Caco-2 (cell line): ENCODE data around the gene DGCR2. TPM values are rescaled to one million over a fixed set of nuclear protein-coding genes. Genes with fewer than 3 reads are reported as not detected.

Source experiments
- BruUV-seq: library from RNA; stranded (reverse); fragments of 400-500 nt; replicated peaks from 2 replicates; lab custom pipeline; 2021; lab: Mats Ljungman, UMichigan
- CTCF ChIA-PET: fragments of 300-600 bp; sonication (Branson Sonifier 250); formaldehyde crosslinking; loops from one replicate; lab custom pipeline; 2022; ENCODE audit warnings: antibody characterized with exemption; lab: Charles Lee
- POLR2A ChIA-PET: fragments of 300-600 bp; sonication (Branson Sonifier 250); formaldehyde crosslinking; loops from one replicate; lab custom pipeline; 2022; ENCODE audit warnings: antibody characterized with exemption; lab: Charles Lee
- DNase-seq, 2 experiments: peaks; one replicate each; pipeline versions ENCODE4 v3.0.0 to v3.0.0-alpha.2; 2020 to 2022
- H3K27me3 ChIP-seq: replicated peaks from 2 replicates; pipeline ENCODE4 v1.6.0; 2011; ENCODE audit warnings: low read length; ENCODE audit not compliant: control insufficient read depth, insufficient read depth
- H3K36me3 ChIP-seq: 2 replicates; pipeline ENCODE4 v1.5.1; 2011; ENCODE audit warnings: low read length; ENCODE audit not compliant: control insufficient read depth, insufficient read depth
- H3K4me1 ChIP-seq: fragments of 250-450 bp; sonication (Bioruptor Pico); 2 replicates; pipeline ENCODE4 v1.5.1; 2020; ENCODE audit warnings: mild to moderate bottlenecking
- H3K4me3 ChIP-seq: 2 replicates; pipeline ENCODE4 v1.5.1; 2011; ENCODE audit warnings: low read depth, mild to moderate bottlenecking, control low read depth, low read length
- H3K9me3 ChIP-seq: fragments of 250-450 bp; sonication (Bioruptor Pico); 2 replicates; pipeline ENCODE4 v1.5.1; 2020; ENCODE audit warnings: mild to moderate bottlenecking, moderate library complexity
- H3K27ac Mint-ChIP-seq: one replicate; pipeline ENCODE4 v1.8.0; 2022; ENCODE audit warnings: mixed read lengths; ENCODE audit not compliant: unreplicated experiment
- H3K27me3 Mint-ChIP-seq: one replicate; pipeline ENCODE4 v1.8.0; 2022; ENCODE audit warnings: mixed read lengths; ENCODE audit not compliant: insufficient read depth, unreplicated experiment
- H3K36me3 Mint-ChIP-seq: one replicate; pipeline ENCODE4 v1.8.0; 2022; ENCODE audit warnings: mild to moderate bottlenecking, mixed read lengths; ENCODE audit not compliant: insufficient read depth, unreplicated experiment
- H3K4me1 Mint-ChIP-seq: one replicate; pipeline ENCODE4 v1.8.0; 2022; ENCODE audit warnings: low read depth, mixed read lengths; ENCODE audit not compliant: unreplicated experiment
- H3K4me3 Mint-ChIP-seq: one replicate; pipeline ENCODE4 v1.8.0; 2022; ENCODE audit warnings: mild to moderate bottlenecking, moderate library complexity, mixed read lengths; ENCODE audit not compliant: unreplicated experiment
- H3K9me3 Mint-ChIP-seq: one replicate; pipeline ENCODE4 v1.8.0; 2022; ENCODE audit warnings: mixed read lengths; ENCODE audit not compliant: unreplicated experiment
- CTCF ChIP-seq, 2 experiments: fragments of 200-600 bp in 1 of 2; IDR thresholded peaks; 1 replicate in 1 of 2; 2 replicates in 1 of 2; pipeline versions ENCODE4 v1.5.1 to v1.8.0; 2011 to 2022; ENCODE audit warnings: antibody characterized with exemption in 1 of 2, control low read depth in 1 of 2, inconsistent platforms in 1 of 2, low read depth in 1 of 2, low read length in 1 of 2, mild to moderate bottlenecking in 1 of 2, moderate library complexity in 1 of 2; ENCODE audit not compliant: insufficient read depth in 1 of 2, severe bottlenecking in 1 of 2, unreplicated experiment in 1 of 2
- intact Hi-C: fragments of 100-400 bp; cut with micrococcal nuclease; formaldehyde crosslinking; loops from one replicate; pipeline ENCODE4 v1.10.0; 2022; ENCODE audit not compliant: unreplicated experiment
- total RNA-seq: library from RNA; stranded (reverse); gene quantifications from 2 replicates; pipeline ENCODE4 v1.2.3, GENCODE V29; 2022

DGCR2 gene
- total RNA-seq, 1 experiment from 2014 or later, result 67.9 TPM

GRCh38 chr22:19067696-19068348 is 54.4 kb downstream of the DGCR2 start:
- DNase-seq, result no peak
- no peak for TF ChIP-seq CTCF (IDR thresholded peaks at IDR 0.05; ENCODE audit: insufficient read depth in 1 of 2, low read depth in 1 of 2, low read length in 1 of 2, severe bottlenecking in 1 of 2, unreplicated experiment in 1 of 2)
- peaks cover 5% of the 10 kb centered on the region for H3K36me3 ChIP-seq
- no peaks in the 10 kb centered on the region for H3K9me3 ChIP-seq
- no peaks in the 10 kb centered on the region for H3K27me3 ChIP-seq
- Mint-ChIP-seq H3K27me3 (no peaks in the 10 kb centered on the region), H3K4me3 (no peak overlapping the region), H3K9me3 (no peaks in the 10 kb centered on the region), H3K4me1 (no peaks in the 10 kb centered on the region), H3K27ac (no peak overlapping the region), H3K36me3 (peaks cover 30% of the 10 kb centered on the region)
- no peak overlapping the region for H3K4me3 ChIP-seq
- H3K4me1 ChIP-seq, result no peaks in the 10 kb centered on the region; the same call in 1 of the 2 replicates
- intact Hi-C loops, result no loop called here
- ChIA-PET POLR2A (no interaction called here), CTCF (no interaction called here)
- no TSS peak for BruUV-seq

GRCh38 chr22:19066531-19067271 is 55.5 kb downstream of the DGCR2 start:
- intact Hi-C loops, result no loop called here
- Histone ChIP-seq H3K9me3 (no peaks in the 10 kb centered on the region), H3K4me3 (no peak overlapping the region), H3K36me3 (peaks cover 5% of the 10 kb centered on the region), H3K4me1 (no peaks in the 10 kb centered on the region; the same call in 1 of the 2 replicates), H3K27me3 (no peaks in the 10 kb centered on the region)
- BruUV-seq, result no TSS peak
- TF ChIP-seq CTCF (IDR thresholded peaks at IDR 0.05; ENCODE audit: insufficient read depth in 1 of 2, low read depth in 1 of 2, low read length in 1 of 2, severe bottlenecking in 1 of 2, unreplicated experiment in 1 of 2), result no peak
- no peak for DNase-seq
- ChIA-PET CTCF (no interaction called here), POLR2A (no interaction called here)
- peaks cover 28% of the 10 kb centered on the region for H3K36me3 Mint-ChIP-seq
- H3K27me3 Mint-ChIP-seq, result no peaks in the 10 kb centered on the region
- H3K9me3 Mint-ChIP-seq, result no peaks in the 10 kb centered on the region
- no peak overlapping the region for H3K27ac Mint-ChIP-seq
- no peaks in the 10 kb centered on the region for H3K4me1 Mint-ChIP-seq
- no peak overlapping the region for H3K4me3 Mint-ChIP-seq

GRCh38 chr22:19065929-19066328 is 56.3 kb downstream of the DGCR2 start:
- Mint-ChIP-seq H3K4me3 (no peak overlapping the region), H3K9me3 (no peaks in the 10 kb centered on the region), H3K27ac (no peak overlapping the region), H3K4me1 (no peaks in the 10 kb centered on the region), H3K27me3 (no peaks in the 10 kb centered on the region), H3K36me3 (peaks cover 28% of the 10 kb centered on the region)
- DNase-seq, result no peak
- Histone ChIP-seq H3K4me3 (no peak overlapping the region), H3K4me1 (no peaks in the 10 kb centered on the region; the same call in 1 of the 2 replicates), H3K27me3 (no peaks in the 10 kb centered on the region), H3K36me3 (peaks cover 5% of the 10 kb centered on the region), H3K9me3 (no peaks in the 10 kb centered on the region)
- intact Hi-C loops, result no loop called here
- TF ChIP-seq CTCF (IDR thresholded peaks at IDR 0.05; ENCODE audit: insufficient read depth in 1 of 2, low read depth in 1 of 2, low read length in 1 of 2, severe bottlenecking in 1 of 2, unreplicated experiment in 1 of 2), result no peak
- BruUV-seq, result no TSS peak
- ChIA-PET POLR2A (no interaction called here), CTCF (interaction anchor here (1.2 kb wide), 1 partner anchor 11 kb away, joined by 5 read pairs; no protein-coding TSS in a partner anchor)
